Spinal cord (tissue), 10 donors: Measurements from ENCODE around the gene WDR74. TPM values are rescaled to one million over a fixed set of nuclear protein-coding genes. Genes with fewer than 3 reads are reported as not detected.
"Not testable (repeated sequence)": the region's sequence is repeated elsewhere in the genome, so short reads cannot be mapped to it uniquely, and the experiment has no call there.

ENCODE experiments used
- DNase-seq, 6 donors: peaks; one replicate each; pipeline versions ENCODE4 v3.0.0 to v3.0.0-alpha.2; 2013 to 2015; ENCODE audit warnings: low spot score in 6 of 6, low read depth in 4 of 6
- H3K27ac ChIP-seq: one replicate; pipeline ENCODE4 v1.5.1; 2013; ENCODE audit warnings: low read depth, low read length, control low read depth
- H3K27me3 ChIP-seq: one replicate; pipeline ENCODE4 v1.6.1; 2013; ENCODE audit warnings: low read length; ENCODE audit not compliant: control insufficient read depth, insufficient read depth
- H3K36me3 ChIP-seq: one replicate; pipeline ENCODE4 v1.6.1; 2013; ENCODE audit warnings: low read length; ENCODE audit not compliant: control insufficient read depth, insufficient read depth
- H3K4me1 ChIP-seq: one replicate; pipeline ENCODE4 v1.6.1; 2013; ENCODE audit warnings: low read length; ENCODE audit not compliant: control insufficient read depth, insufficient read depth
- H3K4me3 ChIP-seq: one replicate; pipeline ENCODE4 v1.5.1; 2013; ENCODE audit warnings: low read depth, low read length, control low read depth
- H3K9me3 ChIP-seq: one replicate; pipeline ENCODE4 v1.6.1; 2013; ENCODE audit warnings: low read length; ENCODE audit not compliant: control insufficient read depth, insufficient read depth
- WGBS: methylation state at CpG from one replicate; pipeline ENCODE4 v1.1.5; 2013; ENCODE audit warnings: missing lambda C conversion rate; ENCODE audit not compliant: insufficient coverage; 5-methylcytosine and 5-hydroxymethylcytosine counted together
- polyA plus RNA-seq, 2 donors: library from polyadenylated mRNA; unstranded; fragments of 120-200 nt; gene quantifications; one replicate each; pipeline ENCODE4 v1.2.1, GENCODE V29; 2013; ENCODE audit not compliant: insufficient read length in 2 of 2
- total RNA-seq, 2 donors: library from RNA; depleted of rRNA in 1 of 2; stranded (reverse); fragments of 120-200 nt in 1 of 2; fragments of >200 nt in 1 of 2; gene quantifications; one replicate each; pipeline versions ENCODE4 v1.2.3 to v1.2.4, GENCODE V29; 2013 to 2014
- donor health status: healthy.

The WDR74 gene
- total and polyA plus RNA-seq, 4 donors: 25.5 to 45.5 (median 38.5) TPM

DNA sequence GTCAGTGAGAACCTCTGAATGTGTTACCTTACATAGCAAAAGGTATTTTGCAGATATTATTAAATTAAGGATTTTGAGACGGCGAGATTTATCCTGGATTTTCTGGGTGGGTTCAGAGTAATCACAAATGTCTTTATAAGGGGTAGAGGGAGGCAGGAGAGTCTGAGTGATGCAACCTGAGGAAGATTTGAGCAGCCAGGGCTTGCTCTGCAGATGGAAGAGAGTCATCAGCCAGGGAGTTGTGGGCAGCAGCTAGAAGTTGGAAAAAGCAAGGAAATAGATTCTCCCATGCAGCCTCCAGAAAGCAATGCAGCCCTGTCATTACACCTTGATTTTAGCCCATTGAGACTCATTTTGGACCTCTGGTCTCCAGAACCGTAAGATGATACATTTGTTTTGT is 4.1 kb upstream of the WDR74 start:
- H3K4me1 ChIP-seq: peaks cover 27% of the 10 kb centered on the region
- no peaks in the 10 kb centered on the region for H3K27me3 ChIP-seq
- no peaks in the 10 kb centered on the region for H3K36me3 ChIP-seq
- H3K27ac ChIP-seq: no peak overlapping the region
- 100% methylated on average over 2 of the region's 3 CpGs for WGBS
- no peaks in the 10 kb centered on the region for H3K9me3 ChIP-seq
- no peak for DNase-seq
- no peak overlapping the region for H3K4me3 ChIP-seq

GRCh38 chr11:62842891-62843290 is 3.5 kb upstream of the WDR74 start:
- H3K27ac ChIP-seq: peak overlapping the region; percentile 99
- peak in 1 of 6 donors; percentile 69 for DNase-seq
- H3K36me3 ChIP-seq, H3K9me3 ChIP-seq, H3K27me3 ChIP-seq: not testable (repeated sequence)
- WGBS: 95% methylated on average over 5 of the region's 9 CpGs
- H3K4me1 ChIP-seq: peaks cover 31% of the 10 kb centered on the region
- H3K4me3 ChIP-seq: peak overlapping the region; percentile 77

DNA sequence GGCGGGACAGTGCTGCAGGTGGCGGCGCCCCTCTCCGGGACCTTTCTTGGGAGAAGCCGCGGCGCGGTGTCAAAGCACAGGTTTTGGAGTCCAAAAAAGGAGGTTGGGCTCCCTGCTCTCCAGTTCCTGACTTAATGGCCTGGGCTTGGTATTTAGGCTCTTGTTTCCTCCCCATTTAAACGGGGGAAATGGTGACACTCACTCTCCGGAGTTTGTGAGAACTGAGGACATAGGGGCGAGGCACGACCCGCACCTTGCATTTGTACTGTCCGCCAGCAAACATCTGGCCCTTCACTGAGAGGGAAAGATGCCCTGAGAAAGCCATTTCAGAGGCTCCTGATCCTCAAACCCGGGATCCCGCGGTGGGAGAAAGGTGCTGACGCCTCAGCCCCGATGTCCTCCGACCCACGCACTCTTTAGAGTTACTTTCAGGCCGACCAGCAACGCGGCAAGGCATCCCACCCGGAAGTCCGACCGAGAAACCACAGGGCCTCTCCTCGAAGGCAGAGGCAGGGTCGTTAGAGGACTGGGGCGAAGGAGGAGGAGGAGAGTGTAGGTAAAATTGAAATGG is 2.9 kb upstream of the WDR74 start:
- DNase-seq: peak in 1 of 6 donors; percentile 67
- Histone ChIP-seq H3K4me1 (peaks cover 31% of the 10 kb centered on the region), H3K9me3 (no peaks in the 10 kb centered on the region), H3K27me3 (no peaks in the 10 kb centered on the region), H3K27ac (peak overlapping the region; percentile 99), H3K36me3 (peaks cover 5% of the 10 kb centered on the region), H3K4me3 (peak overlapping the region; percentile 77)
- WGBS: 3% methylated on average over 30 of the region's 30 CpGs

- peak; percentile 92 to 99 (median 96) for DNase-seq
- no peaks in the 10 kb centered on the region for H3K27me3 ChIP-seq
- H3K4me1 ChIP-seq: peaks cover 31% of the 10 kb centered on the region
- H3K27ac ChIP-seq: peak overlapping the region; percentile 99
- 0% methylated on average over 24 of the region's 33 CpGs for WGBS
- peaks cover 8% of the 10 kb centered on the region for H3K36me3 ChIP-seq
- no peaks in the 10 kb centered on the region for H3K9me3 ChIP-seq
- peak overlapping the region; percentile 94 for H3K4me3 ChIP-seq
Measured at GRCh38 chr11:62841361-62842170, 2.2 kb upstream of the WDR74 start.

DNA sequence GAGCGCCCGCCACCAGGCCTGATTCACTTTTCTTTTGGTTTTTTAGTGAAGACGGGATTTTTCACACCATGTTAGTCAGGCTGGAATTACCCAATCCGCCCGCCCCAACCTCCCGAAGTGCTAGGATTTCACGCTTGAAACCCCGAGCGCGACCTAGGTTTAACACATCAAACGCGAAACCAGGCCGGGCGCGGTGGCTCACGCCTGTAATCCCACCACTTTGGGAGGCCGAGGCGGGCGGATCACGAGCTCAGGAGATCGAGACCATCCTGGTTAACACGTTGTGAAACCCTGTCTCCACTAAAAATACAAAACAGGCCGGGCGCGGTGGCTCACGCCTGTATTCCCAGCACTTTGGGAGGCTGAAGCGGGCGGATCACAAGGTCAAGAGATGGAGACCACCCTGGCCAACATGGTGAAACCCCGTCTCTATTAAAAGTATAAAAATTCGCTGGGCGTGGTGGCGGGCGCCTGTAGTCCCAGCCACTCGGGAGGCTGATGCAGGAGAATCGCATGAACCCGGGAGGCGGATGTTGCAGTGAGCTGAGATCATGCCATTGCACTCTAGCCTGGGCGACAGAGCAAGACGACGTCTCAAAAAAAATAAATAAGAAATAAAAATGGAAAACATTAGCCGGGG is 1.5 kb upstream of the WDR74 start:
- WGBS: 1% methylated on average over 36 of the region's 41 CpGs

GRCh38 chr11:62835336-62835735 is 4.1 kb downstream of the WDR74 start:
- no peak overlapping the region for H3K27ac ChIP-seq
- H3K4me1 ChIP-seq: peaks cover 29% of the 10 kb centered on the region
- H3K27me3 ChIP-seq: no peaks in the 10 kb centered on the region
- WGBS: 94% methylated on average over 7 of the region's 8 CpGs
- H3K36me3 ChIP-seq: peaks cover 46% of the 10 kb centered on the region
- H3K9me3 ChIP-seq: no peaks in the 10 kb centered on the region
- DNase-seq: no peak
- no peak overlapping the region for H3K4me3 ChIP-seq

More for the DNA sequence above, 1.5 kb upstream of the WDR74 start:
- peak overlapping the region; percentile 99 for H3K27ac ChIP-seq
- not testable (repeated sequence) for H3K9me3 ChIP-seq, H3K27me3 ChIP-seq
- H3K4me1 ChIP-seq: peaks cover 31% of the 10 kb centered on the region
- peaks cover 11% of the 10 kb centered on the region for H3K36me3 ChIP-seq
- peak overlapping the region; percentile 94 for H3K4me3 ChIP-seq
- peak in 2 of 6 donors; percentile 35 to 68 for DNase-seq

- Histone ChIP-seq H3K27me3 (no peaks in the 10 kb centered on the region), H3K4me1 (peaks cover 23% of the 10 kb centered on the region), H3K36me3 (peaks cover 55% of the 10 kb centered on the region), H3K9me3 (no peaks in the 10 kb centered on the region), H3K4me3 (peak within 1 kb of the TSS; percentile 97), H3K27ac (peak within 1 kb of the TSS; percentile 99)
- peak in 1 of 6 donors; percentile 50 for DNase-seq
- 8% methylated on average over 33 of the region's 40 CpGs for WGBS
Measured at GRCh38 chr11:62832336-62833234, 6.8 kb downstream of the WDR74 start, which contains the start of gene TEX54. TSS of gene TEX54 (minus strand) at chr11:62832841.

GRCh38 chr11:62831520-62832335 is 7.7 kb downstream of the WDR74 start, which contains the start of gene STX5:
TSS of gene STX5 (minus strand) at chr11:62832051. CDS start at chr11:62831243, 808 bp downstream.
- Histone ChIP-seq H3K27ac (peak within 1 kb of the TSS; percentile 99), H3K27me3 (no peaks in the 10 kb centered on the region), H3K4me3 (peak within 1 kb of the TSS; percentile 97), H3K9me3 (no peaks in the 10 kb centered on the region), H3K4me1 (peaks cover 23% of the 10 kb centered on the region), H3K36me3 (peaks cover 53% of the 10 kb centered on the region)
- under 1% methylated on average over 53 of the region's 65 CpGs for WGBS
- DNase-seq: peak; percentile 95 to 100 (median 98)
